T47D (cell line): ENCODE results near the gene KRTAP10-12.

Experiments used
- DNase-seq, 2 experiments: peaks; one replicate each; pipeline versions ENCODE4 v3.0.0 to v3.0.0-alpha.2; 2011 to 2012; ENCODE audit warnings: low read depth in 1 of 2, low spot score in 1 of 2
- JUND ChIP-seq: IDR thresholded peaks from 2 replicates; pipeline ENCODE4 v1.6.1; 2012; ENCODE audit warnings: low read depth
- in situ Hi-C: cut with HindIII; loops from 2 replicates; pipeline ENCODE4 v1.10.0; 2016; ENCODE audit warnings: low sequenced_read_pairs, low pct_unique_long_range_greater_than_20kb

Gene KRTAP10-12

DNA sequence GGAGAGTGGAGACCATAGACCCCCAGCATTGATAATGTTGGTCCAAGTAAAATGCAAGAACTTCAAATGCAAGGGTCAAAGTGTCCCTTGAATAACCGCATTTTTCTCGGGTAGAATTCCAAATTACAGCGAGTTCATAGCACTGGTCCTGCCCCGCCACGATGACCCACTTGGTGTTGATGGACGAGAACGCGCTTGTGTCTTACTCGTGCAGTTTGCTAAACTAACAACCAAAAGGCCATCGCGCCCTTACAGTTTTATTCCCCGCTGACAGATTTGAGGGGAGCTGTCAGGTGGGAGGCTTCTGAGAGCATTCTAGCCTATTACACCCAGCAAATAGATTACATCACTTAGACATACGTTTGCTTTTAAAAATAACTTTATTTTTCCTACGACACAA is 31.7 kb downstream of the KRTAP10-12 start:
- no peak for TF ChIP-seq JUND

DNA sequence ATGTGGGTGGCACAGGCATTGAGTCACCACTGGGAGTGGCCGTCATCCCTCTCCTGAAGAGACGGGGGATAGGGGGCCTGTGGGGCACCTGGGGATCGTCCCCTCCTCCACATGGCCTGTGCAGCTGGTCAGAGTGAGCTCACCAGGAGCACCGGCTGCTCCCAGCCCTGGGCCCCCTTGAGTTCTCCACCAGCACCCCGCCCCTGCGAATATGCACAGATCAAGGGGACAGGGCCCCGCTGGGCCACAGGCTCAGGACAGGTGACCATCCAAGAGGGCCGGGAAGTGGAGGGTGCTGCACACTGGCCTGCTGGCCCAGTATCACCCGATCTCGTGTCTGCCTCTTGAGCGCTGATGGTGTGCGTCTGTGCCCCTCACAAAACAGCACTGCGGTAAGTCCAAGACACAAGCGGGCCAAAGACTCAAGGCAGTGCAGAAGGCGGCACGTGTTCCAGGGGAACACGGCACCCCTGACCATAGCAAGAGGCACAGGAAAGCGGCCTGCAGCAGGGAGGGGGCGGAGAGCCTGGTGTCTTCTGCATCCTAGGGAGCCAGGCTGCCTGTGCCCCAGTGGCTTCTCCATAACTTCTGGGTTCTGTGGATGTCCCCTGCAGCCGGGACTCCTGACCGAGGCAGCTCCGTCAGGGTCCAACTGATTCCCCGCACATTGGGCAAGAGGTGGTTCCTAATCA is 32.5 kb downstream of the KRTAP10-12 start:
- in situ Hi-C loops, result no loop called here
- no peak for TF ChIP-seq JUND
- DNase-seq, result no peak

More for the DNA sequence above, 31.7 kb downstream of the KRTAP10-12 start:
- in situ Hi-C loops, result no loop called here
- no peak for DNase-seq

DNA sequence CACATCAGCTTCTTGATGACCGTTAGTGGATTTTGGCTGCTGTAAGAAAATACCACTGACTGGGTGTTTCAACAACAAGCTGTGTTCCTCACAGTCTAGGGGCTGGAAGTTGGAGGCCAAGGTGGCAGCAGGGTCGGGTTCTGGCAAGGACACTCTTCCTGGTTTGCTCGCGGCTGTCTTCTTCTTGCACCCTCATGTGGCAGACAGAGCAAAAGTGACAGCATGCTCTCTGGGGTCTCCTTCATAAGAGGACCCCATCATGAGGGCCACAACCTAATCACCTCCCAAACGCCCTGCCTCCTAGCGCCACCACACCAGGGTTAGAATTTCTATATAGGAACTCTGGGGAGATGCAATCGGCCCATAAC is 33.0 kb downstream of the KRTAP10-12 start:
- no peak for TF ChIP-seq JUND
- in situ Hi-C loops, result no loop called here
- DNase-seq, result no peak

DNA sequence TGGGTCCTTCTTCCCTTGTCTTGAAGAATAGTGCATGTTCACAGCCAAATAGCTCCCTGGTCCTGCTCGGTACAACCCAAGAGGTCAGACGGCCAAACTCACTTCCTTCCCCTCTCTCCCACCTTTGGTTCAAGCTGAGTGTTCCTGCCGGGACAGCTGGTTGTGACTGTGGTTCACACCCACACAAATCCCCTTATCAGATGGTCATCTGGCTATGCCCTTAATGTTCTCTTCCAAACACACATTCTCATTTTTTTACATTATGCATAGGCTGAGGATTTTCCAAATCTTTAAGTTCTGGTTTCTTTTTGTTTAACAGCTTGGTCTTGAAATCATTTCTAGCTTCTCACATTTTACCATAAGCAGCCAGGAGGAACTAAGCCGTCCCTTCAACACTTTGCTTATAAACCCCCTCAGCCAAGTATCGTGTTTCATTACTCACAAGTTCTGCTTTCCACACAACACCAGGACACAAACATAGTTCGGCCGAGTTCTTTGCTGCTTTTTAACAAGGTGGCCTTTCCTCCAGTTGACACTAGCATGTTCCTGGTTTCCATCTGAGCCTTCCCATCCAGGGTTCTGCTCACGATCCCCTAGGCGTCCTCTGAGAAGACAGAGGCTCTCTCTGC is 34.1 kb downstream of the KRTAP10-12 start:
- in situ Hi-C loops, result no loop called here
- no peak for DNase-seq

DNA sequence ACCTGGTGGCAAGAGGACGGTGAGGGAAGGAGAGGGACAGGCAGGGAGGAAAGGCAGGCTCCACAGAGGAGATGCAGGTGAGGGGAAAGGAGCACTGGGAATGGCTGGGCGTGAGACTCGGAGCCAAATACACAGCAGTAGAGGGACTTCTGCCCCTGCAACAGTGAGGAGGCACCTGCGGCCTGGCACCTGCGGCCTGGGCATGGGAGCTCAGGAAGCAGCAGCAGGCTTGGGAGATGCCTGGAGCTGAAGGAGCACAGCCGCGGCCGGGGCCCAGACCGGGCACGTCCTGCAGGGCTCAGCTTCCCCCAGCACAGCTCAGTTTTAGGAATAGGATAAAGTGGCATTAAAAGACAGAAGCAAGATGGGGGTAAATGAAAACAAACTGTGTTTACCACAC is 35.3 kb downstream of the KRTAP10-12 start:
- in situ Hi-C loops, result no loop called here
- no peak for DNase-seq
- TF ChIP-seq JUND, result no peak

More for the DNA sequence above, 34.1 kb downstream of the KRTAP10-12 start:
- no peak for TF ChIP-seq JUND

DNA sequence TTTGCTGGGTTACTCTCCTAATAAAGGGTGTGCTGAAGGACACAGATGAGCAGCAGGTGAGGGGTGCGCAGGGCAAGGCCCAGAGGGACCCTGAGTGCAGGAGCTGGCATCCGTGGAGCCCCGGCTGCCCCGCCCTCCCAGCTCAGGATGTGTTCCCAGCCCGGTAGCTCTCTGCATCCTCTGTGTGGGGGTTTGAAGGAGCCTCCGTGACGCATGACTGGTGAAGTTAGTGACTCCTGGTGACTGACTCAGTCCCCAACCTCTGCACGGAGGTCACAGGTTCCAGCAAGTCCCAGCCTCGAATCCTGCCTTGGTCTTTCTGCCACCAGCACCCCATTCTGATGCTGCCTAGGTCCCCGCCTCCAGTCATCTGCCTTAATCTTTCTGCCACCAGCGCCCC is 36.0 kb downstream of the KRTAP10-12 start:
- in situ Hi-C loops, result no loop called here
- no peak for DNase-seq
- no peak for TF ChIP-seq JUND

DNA sequence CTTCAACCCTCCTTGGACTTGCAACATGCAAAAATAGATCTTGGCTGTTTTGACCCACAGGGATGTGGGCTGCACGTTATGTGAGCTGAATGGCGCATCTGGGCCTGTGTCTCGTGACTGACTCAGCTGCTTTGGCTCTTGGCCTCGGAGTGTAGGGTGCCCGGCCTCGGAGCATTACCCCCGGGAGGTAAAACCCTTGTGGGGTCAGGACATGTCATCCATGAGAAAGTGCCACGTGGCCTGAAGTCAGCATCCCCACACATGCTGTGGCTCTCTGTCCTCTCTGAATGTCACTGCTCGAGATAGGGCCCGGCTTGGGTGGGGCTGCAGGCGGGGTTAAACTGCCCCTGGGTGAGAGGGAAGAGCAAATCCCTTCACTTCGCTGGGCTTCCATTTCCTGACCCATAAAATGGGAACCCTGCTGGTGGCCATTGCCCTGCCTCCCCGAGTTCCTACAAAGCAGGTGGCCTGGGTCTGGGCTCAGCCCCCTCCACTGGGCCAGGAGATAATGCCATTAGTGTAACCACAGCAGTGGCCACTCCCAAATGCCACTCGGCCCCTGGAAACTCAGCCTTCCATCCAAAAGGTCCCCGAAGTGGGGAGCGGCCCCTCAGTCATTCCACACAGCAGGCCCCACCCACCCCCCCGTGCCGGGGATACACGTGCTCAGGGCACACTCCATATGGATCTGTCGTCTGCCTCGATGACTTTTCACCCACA is 37.2 kb downstream of the KRTAP10-12 start:
- TF ChIP-seq JUND, result no peak
- DNase-seq, result no peak
- in situ Hi-C loops, result no loop called here

DNA sequence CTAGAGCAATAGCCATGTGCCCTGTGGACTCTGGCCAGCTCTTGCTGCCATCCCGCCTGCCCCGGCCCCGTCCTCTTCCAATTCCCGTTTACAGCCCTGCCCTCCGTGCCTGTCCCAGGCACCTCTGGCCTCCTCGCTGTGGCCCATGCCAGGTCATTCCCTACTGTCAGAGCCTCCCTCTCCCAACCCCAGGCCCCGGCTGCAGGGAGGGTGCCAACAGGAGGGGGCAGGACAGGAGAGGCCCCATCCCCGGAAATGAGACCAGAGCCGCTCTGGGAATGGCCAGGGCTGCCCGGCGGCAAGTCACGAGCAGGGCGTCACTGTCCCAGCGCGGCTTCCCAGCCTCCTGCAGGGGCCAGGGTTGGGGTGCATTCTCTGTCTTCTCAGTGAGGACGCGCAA is 37.9 kb downstream of the KRTAP10-12 start:
- in situ Hi-C loops, result no loop called here
- DNase-seq, result no peak
- TF ChIP-seq JUND, result no peak

DNA sequence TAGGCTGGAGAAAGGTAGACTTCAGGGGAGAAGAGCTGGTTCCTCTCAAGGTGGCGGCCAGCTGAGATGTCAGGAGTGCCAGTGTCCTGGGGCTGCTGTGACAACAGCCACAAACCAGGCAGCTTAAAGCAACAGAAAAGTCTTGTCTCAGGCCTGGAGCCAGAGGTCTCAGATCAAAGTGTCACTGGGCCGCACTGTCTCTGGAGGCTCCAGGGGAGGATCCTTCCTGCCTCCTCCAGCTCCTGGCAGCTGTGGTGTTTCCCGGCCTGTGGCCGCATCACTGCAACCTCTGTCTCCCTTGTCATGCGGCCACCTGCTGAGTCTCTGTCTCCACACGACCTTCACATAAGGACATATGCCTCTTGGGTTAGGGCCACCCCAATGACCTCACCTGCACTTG is 38.8 kb downstream of the KRTAP10-12 start:
- in situ Hi-C loops, result no loop called here
- no peak for TF ChIP-seq JUND
- no peak for DNase-seq

DNA sequence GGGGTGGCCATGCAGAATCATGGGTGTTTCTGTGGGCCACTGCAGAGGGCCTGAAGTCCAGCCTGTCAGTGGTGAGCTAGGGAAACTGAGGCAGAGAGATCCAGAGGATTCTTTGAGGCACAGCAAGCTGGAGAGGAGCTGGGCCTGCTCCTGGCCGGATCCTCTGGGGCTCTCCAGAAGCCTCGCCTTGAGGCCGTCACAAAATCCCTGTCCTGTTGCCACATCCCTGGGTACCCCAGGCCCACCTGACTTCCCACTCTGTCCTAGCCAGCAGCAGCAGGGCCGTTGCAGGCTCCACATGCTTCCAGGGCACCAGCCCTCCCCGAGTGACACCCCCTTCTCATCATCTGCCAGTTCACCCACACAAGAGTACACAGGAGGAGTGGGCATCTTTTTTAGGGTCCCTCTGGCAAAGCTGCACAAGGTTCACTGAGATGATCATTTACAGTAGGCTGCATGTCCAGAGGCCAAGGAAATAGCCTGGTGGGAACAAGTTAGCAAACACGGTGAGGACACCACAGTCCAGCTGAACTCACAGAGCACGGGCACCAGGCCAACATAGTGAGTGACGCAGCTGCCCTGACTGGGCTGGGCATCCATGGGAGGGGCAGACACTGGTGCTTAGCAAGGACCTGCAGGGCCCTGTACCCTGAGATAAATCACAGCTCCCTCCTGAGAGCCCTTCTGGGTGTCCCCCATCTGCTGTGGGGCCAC is 39.5 kb downstream of the KRTAP10-12 start:
- in situ Hi-C loops, result no loop called here
- peak in 1 of 2 experiments; percentile 69 for DNase-seq
- TF ChIP-seq JUND, result no peak

DNA sequence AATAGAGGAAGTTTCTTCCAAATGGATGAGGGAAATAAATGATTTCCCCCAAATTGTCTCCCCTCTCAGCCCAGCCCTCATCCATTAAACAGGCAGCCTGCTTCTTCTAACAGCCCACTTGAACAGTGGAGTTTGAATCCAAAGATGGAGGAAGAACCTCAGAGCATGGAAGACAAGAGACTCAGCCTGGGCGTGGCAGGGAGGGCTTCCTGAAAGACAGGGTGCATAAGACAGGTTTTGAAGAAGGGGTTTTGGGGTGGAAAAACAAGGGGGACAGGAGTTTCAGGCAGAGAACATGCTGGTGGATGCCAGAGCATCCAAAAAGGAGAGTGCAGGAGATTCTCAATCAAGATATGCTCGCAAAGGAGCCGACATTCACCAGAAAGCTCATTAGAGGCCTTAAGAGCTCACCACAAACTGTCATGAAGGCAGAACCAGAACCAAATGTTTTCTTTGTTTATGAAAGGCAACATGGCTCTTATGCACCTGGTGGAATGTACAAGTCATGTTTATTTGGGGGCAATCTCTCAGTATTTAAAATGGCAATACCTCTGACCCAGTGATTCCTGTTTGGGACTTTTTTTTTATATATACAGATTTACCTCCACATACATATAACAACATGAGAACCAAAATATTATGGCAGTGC is 40.9 kb downstream of the KRTAP10-12 start:
- in situ Hi-C loops, result no loop called here
- DNase-seq, result peak in 1 of 2 experiments; percentile 54
- TF ChIP-seq JUND, result no peak

DNA sequence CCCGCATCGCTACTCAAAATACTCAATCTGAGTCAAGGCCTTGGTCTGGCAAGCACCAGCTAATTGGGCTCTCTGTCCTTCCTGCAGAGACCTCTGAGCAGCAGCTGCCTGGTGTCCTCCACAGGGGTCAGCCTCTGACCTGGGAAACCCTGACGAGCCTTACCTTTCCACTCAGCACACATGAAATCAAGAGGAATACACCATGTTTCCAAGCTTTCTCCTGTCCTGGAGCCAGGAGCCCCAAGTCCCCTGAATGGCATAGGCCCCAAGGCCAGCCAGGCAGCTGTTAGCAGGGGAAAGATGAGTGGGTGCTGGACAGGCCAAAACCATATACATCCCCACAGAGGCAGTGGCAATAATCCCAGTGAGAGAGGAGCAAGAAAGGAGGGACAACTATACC is 41.6 kb downstream of the KRTAP10-12 start:
- in situ Hi-C loops, result no loop called here
- DNase-seq, result no peak

More for the DNA sequence above, 41.6 kb downstream of the KRTAP10-12 start:
- no peak for TF ChIP-seq JUND
